Heart right ventricle (tissue), 16 donors: Measurements from ENCODE around the gene RPL7L1. TPM values are rescaled to one million over a fixed set of nuclear protein-coding genes. Genes with fewer than 3 reads are reported as not detected.

Experiments
- ATAC-seq, 8 donors: fragments of 200-7000 bp; cut with Tn5 transposase; one replicate each; pipeline ENCODE4 v1.9.1; 2020; ENCODE audit warnings: mild to moderate bottlenecking in 8 of 8, moderate library complexity in 8 of 8, moderate number of reproducible peaks in 1 of 8
- DNase-seq, 2 donors: peaks; one replicate each; pipeline ENCODE4 v3.0.0-alpha.2; 2020
- H3K27ac ChIP-seq, 10 donors: fragments of 200-600 bp; sonication (generic) in 2 of 10; one replicate each; pipeline versions ENCODE4 v1.5.0 to v1.8.0; 2020 to 2022; ENCODE audit warnings: mild to moderate bottlenecking in 3 of 10
- H3K27me3 ChIP-seq, 7 donors: fragments of 200-600 bp; one replicate each; pipeline ENCODE4 v1.8.0; 2021 to 2022; ENCODE audit warnings: mild to moderate bottlenecking in 2 of 7
- H3K36me3 ChIP-seq, 9 donors: fragments of 200-600 bp; sonication (generic) in 1 of 9; one replicate each; pipeline versions ENCODE4 v1.5.0 to v1.8.0; 2020 to 2022; ENCODE audit warnings: mild to moderate bottlenecking in 2 of 9
- H3K4me1 ChIP-seq, 9 donors: fragments of 200-600 bp; sonication (generic) in 1 of 9; one replicate each; pipeline versions ENCODE4 v1.5.0 to v1.8.0; 2020 to 2022; ENCODE audit warnings: mild to moderate bottlenecking in 4 of 9
- H3K4me3 ChIP-seq, 10 donors: fragments of 200-600 bp; sonication (generic) in 2 of 10; one replicate each; pipeline versions ENCODE4 v1.5.0 to v1.8.0; 2020 to 2022; ENCODE audit warnings: mild to moderate bottlenecking in 7 of 10, moderate library complexity in 2 of 10
- H3K9me3 ChIP-seq, 11 donors: fragments of 200-600 bp in 10 of 11; sonication (generic) in 2 of 11; one replicate each; pipeline versions ENCODE4 v1.5.0 to v1.8.0; 2013 to 2022; ENCODE audit warnings: mild to moderate bottlenecking in 2 of 11, control low read depth in 1 of 11, moderate library complexity in 1 of 11
- CTCF ChIP-seq, 9 donors: fragments of 200-600 bp; sonication (generic) in 2 of 9; IDR thresholded peaks; one replicate each; pipeline versions ENCODE4 v1.5.0 to v1.8.0; 2021 to 2022; ENCODE audit warnings: antibody characterized with exemption in 9 of 9, mild to moderate bottlenecking in 5 of 9, moderate library complexity in 1 of 9
- WGBS, 2 donors: extraction: QIAGEN DNeasy Blood & Tissue Kit; methylation state at CpG; one replicate each; pipeline ENCODE4 v1.1.7; 2013; ENCODE audit warnings: inconsistent platforms in 1 of 2; 5-methylcytosine and 5-hydroxymethylcytosine counted together
- intact Hi-C, 10 donors: fragments of 100-400 bp; cut with DNase I; formaldehyde crosslinking; loops; one replicate each; pipeline versions ENCODE4 v1.11.1 to v1.14.2; 2022
- polyA plus RNA-seq, 2 donors: library from polyadenylated mRNA; stranded (reverse); fragments of 200-250 nt; gene quantifications; one replicate each; pipeline ENCODE4 v1.2.3, GENCODE V29; 2013
- total RNA-seq, 10 donors: library from RNA; stranded (reverse); fragmentation: NEBNext Ultra II Directional in 3 of 10; extraction: Animal tissue kit (Norgen Biotek cat#: 25700) in 3 of 10; gene quantifications; one replicate each; pipeline versions ENCODE4 v1.2.1 to v1.2.4, GENCODE V29; 2021 to 2023
- donor health status: Arrhythmogenic right ventricular cardiomyopathy.
- donor health status: ischemic (EF 13 %, LVEDD 7.1; RV severe dilation, severe dysfunction).
- donor health status: healthy with polysubstance abuse.
- donor health status: DM: no; HTN: yes; CAD: no.
- donor health status: DM: no; HTN: no; CAD: no.
- donor health status: ischemic (EF 25% LVEDD 6.9; RV normal size, moderate dysfunction).
- donor health status: ischemic (EF 25% LVEDD 5.7; RV mildly dilated, moderate dysfunction).
- donor health status: healthy.
- donor health status: DM: yes; HTN: yes; CAD: no.
- donor health status: Ischemic cardiomyopathy.
- donor health status: ischemic (EF 35%, LVEDD 5.7; RV mildly dilated, moderate dysfunction).
- donor health status: nonischemic (EF 11% LVEDD 7.7; RV severe dilation, severe dysfunction).
- donor health status: DM: yes; HTN: yes; CAD: no.
- donor health status: PGD.
- donor health status: ischemic (EF 29% LVEDD 5.4; RV normal size, mild dysfunction).
- donor health status: nonischemic (EF 23%, LVEDD 6.1; RV moderate dilation, normal function).

Gene RPL7L1
- total and polyA plus RNA-seq, 12 donors = 23.7 to 52.5 (median 44.7) TPM

GRCh38 chr6:42937548-42938427, 58.4 kb downstream of the RPL7L1 start:
- ATAC-seq = no peak
- DNase-seq = no peak
- Histone ChIP-seq H3K36me3 (peaks cover 0 to 92% (median 34%) of the 10 kb centered on the region in 9 donors), H3K4me3 (no peak overlapping the region), H3K27me3 (no peaks in the 10 kb centered on the region), H3K9me3 (no peaks in the 10 kb centered on the region), H3K27ac (no peak overlapping the region), H3K4me1 (peaks cover 0 to 22% (median 0%) of the 10 kb centered on the region in 9 donors)
- 90 to 96% methylated on average over 13 of the region's 13 CpGs for WGBS, 2 donors
- intact Hi-C loops = no loop called here
- TF ChIP-seq CTCF (IDR thresholded peaks at IDR 0.05) = no peak

- 89 to 93% methylated on average over 5 of the region's 5 CpGs for WGBS, 2 donors
- DNase-seq = no peak
- no peak overlapping the region for H3K4me3 ChIP-seq
- no peaks in the 10 kb centered on the region for H3K27me3 ChIP-seq
- intact Hi-C loops = no loop called here
- ATAC-seq = peak in 1 of 8 donors; percentile 18
- TF ChIP-seq CTCF (IDR thresholded peaks at IDR 0.05) = no peak
- H3K36me3 ChIP-seq = peaks cover 0 to 98% (median 34%) of the 10 kb centered on the region in 9 donors
- peaks cover 0 to 16% (median 0%) of the 10 kb centered on the region in 9 donors for H3K4me1 ChIP-seq
- H3K27ac ChIP-seq = no peak overlapping the region
- no peaks in the 10 kb centered on the region for H3K9me3 ChIP-seq
Observed at GRCh38 chr6:42938428-42938796, 59.0 kb downstream of the RPL7L1 start.

- no peaks in the 10 kb centered on the region for H3K9me3 ChIP-seq
- intact Hi-C loops = no loop called here
- TF ChIP-seq CTCF (IDR thresholded peaks at IDR 0.05) = no peak
- DNase-seq (no peak), ATAC-seq (peak in 5 of 8 donors; percentile 19 to 46 (median 38))
- no peak overlapping the region for H3K4me3 ChIP-seq
- H3K36me3 ChIP-seq = peaks cover 0 to 100% (median 34%) of the 10 kb centered on the region in 9 donors
- WGBS, 2 donors = 79 to 86% methylated on average over 9 of the region's 9 CpGs
- no peak overlapping the region for H3K27ac ChIP-seq
- no peaks in the 10 kb centered on the region for H3K27me3 ChIP-seq
- peaks cover 0 to 8% (median 0%) of the 10 kb centered on the region in 9 donors for H3K4me1 ChIP-seq
Observed at GRCh38 chr6:42938987-42939809, 59.8 kb downstream of the RPL7L1 start.

Other genes with a start within 250 kb of the RPL7L1 start
- 1 to 10 TPM in 5 of 10 donors, under 1 TPM in 5; 0.36 to 2.7 (median 1.0) TPM for gene PRPH2, start 157.0 kb upstream of the RPL7L1 start, total RNA-seq
- gene PRPH2, start 157.0 kb upstream of the RPL7L1 start, polyA plus RNA-seq = under 1 TPM; 0.51 TPM
- gene TBCC, start 133.5 kb upstream of the RPL7L1 start, total RNA-seq = 10 to 100 TPM in 9 of 10 donors, 1 to 10 TPM in 1; 9.8 to 16.1 (median 13.3) TPM
- gene TBCC, start 133.5 kb upstream of the RPL7L1 start, polyA plus RNA-seq = 10 to 100 TPM; 17.1 to 22.4 TPM
- gene BICRAL, start 97.6 kb upstream of the RPL7L1 start, total RNA-seq = 10 to 100 TPM; 10.7 to 15.7 (median 13.8) TPM
- 1 to 10 TPM; 2.7 to 3.5 TPM for gene BICRAL, start 97.6 kb upstream of the RPL7L1 start, polyA plus RNA-seq
- gene PTCRA, start 36.4 kb downstream of the RPL7L1 start, total RNA-seq = not detected
- gene PTCRA, start 36.4 kb downstream of the RPL7L1 start, polyA plus RNA-seq = under 1 TPM in 1 of 2 donors, not detected in 1; 0.09 TPM
- 10 to 100 TPM; 10.4 to 37.1 (median 15.9) TPM for gene CNPY3, start 49.9 kb downstream of the RPL7L1 start, total RNA-seq
- gene CNPY3, start 49.9 kb downstream of the RPL7L1 start, polyA plus RNA-seq = 10 to 100 TPM; 15.4 to 40.4 TPM
- 10 to 100 TPM in 1 of 10 donors, 1 to 10 TPM in 2, under 1 TPM in 7; 0.26 to 10.9 (median 0.71) TPM for gene GNMT, start 81.1 kb downstream of the RPL7L1 start, total RNA-seq
- gene GNMT, start 81.1 kb downstream of the RPL7L1 start, polyA plus RNA-seq = 1 to 10 TPM; 2.6 to 6.8 TPM
- gene PEX6, start 99.6 kb downstream of the RPL7L1 start, total RNA-seq = 10 to 100 TPM; 11.2 to 32.6 (median 17.2) TPM
- 10 to 100 TPM in 1 of 2 donors, 1 to 10 TPM in 1; 9.1 to 16.9 TPM for gene PEX6, start 99.6 kb downstream of the RPL7L1 start, polyA plus RNA-seq
- gene PPP2R5D, start 105.0 kb downstream of the RPL7L1 start, total RNA-seq = 10 to 100 TPM; 28.4 to 47.1 (median 31.8) TPM
- gene PPP2R5D, start 105.0 kb downstream of the RPL7L1 start, polyA plus RNA-seq = 10 to 100 TPM; 23.9 to 35.7 TPM
- gene MEA1, start 134.3 kb downstream of the RPL7L1 start, total RNA-seq = 10 to 100 TPM; 22.9 to 38.7 (median 28.3) TPM
- gene MEA1, start 134.3 kb downstream of the RPL7L1 start, polyA plus RNA-seq = 10 to 100 TPM; 51.9 to 74.3 TPM
- 100 to 1,000 TPM in 4 of 10 donors, 10 to 100 TPM in 6; 78.2 to 165 (median 92.0) TPM for gene KLHDC3, start 134.6 kb downstream of the RPL7L1 start, total RNA-seq
- 100 to 1,000 TPM in 1 of 2 donors, 10 to 100 TPM in 1; 80.2 to 160 TPM for gene KLHDC3, start 134.6 kb downstream of the RPL7L1 start, polyA plus RNA-seq
- 10 to 100 TPM; 21.4 to 35.3 (median 25.6) TPM for gene RRP36, start 142.0 kb downstream of the RPL7L1 start, total RNA-seq
- 10 to 100 TPM; 19.4 to 43.6 TPM for gene RRP36, start 142.0 kb downstream of the RPL7L1 start, polyA plus RNA-seq
- 10 to 100 TPM in 2 of 10 donors, 1 to 10 TPM in 8; 7.1 to 11.2 (median 8.6) TPM for gene CUL7, start 174.2 kb downstream of the RPL7L1 start, total RNA-seq
- 1 to 10 TPM; 4.2 to 5.6 TPM for gene CUL7, start 174.2 kb downstream of the RPL7L1 start, polyA plus RNA-seq
- 100 to 1,000 TPM in 3 of 10 donors, 10 to 100 TPM in 7; 76.0 to 139 (median 93.5) TPM for gene MRPL2, start 179.8 kb downstream of the RPL7L1 start, total RNA-seq
- 100 to 1,000 TPM; 141 to 165 TPM for gene MRPL2, start 179.8 kb downstream of the RPL7L1 start, polyA plus RNA-seq
- 10 to 100 TPM; 26.3 to 34.2 (median 28.3) TPM for gene KLC4, start 180.0 kb downstream of the RPL7L1 start, total RNA-seq
- 10 to 100 TPM; 17.9 to 43.7 TPM for gene KLC4, start 180.0 kb downstream of the RPL7L1 start, polyA plus RNA-seq
- 1 to 10 TPM; 1.0 to 5.9 (median 2.2) TPM for gene PTK7, start 196.7 kb downstream of the RPL7L1 start, total RNA-seq
- gene PTK7, start 196.7 kb downstream of the RPL7L1 start, polyA plus RNA-seq = 1 to 10 TPM in 1 of 2 donors, under 1 TPM in 1; 0.80 to 6.3 TPM